Cardiac fibroblast (primary cell): ENCODE measurements around the gene CHD2.

Experiments
- DNase-seq, 2 donors: peaks; one replicate each; pipeline versions ENCODE4 v3.0.0 to v3.0.0-alpha.2; 2010; ENCODE audit warnings: low read depth in 2 of 2
- H3K4me3 ChIP-seq, 2 donors: replicated peaks in 1 of 2; 1 replicate in 1 of 2; 2 replicates in 1 of 2; pipeline ENCODE4 v1.5.1; 2011; ENCODE audit warnings: low read depth in 2 of 2, low read length in 2 of 2, mild to moderate bottlenecking in 2 of 2, moderate library complexity in 1 of 2
- CTCF ChIP-seq: IDR thresholded peaks from one replicate; pipeline ENCODE4 v1.5.1; 2011; ENCODE audit warnings: low read depth, mild to moderate bottlenecking, low read length, inconsistent platforms

CHD2 gene

GRCh38 chr15:92892201-92892555, 7.9 kb upstream of the CHD2 start:
- TF ChIP-seq CTCF = no peak
- no peak overlapping the region for H3K4me3 ChIP-seq
- no peak for DNase-seq

GRCh38 chr15:92893200-92893599, 6.9 kb upstream of the CHD2 start:
- no peak for TF ChIP-seq CTCF
- H3K4me3 ChIP-seq = no peak overlapping the region
- DNase-seq = no peak

- no peak overlapping the region for H3K4me3 ChIP-seq
- DNase-seq = no peak
- TF ChIP-seq CTCF = no peak
Measured at GRCh38 chr15:92896561-92896960, 3.6 kb upstream of the CHD2 start.

- no peak for TF ChIP-seq CTCF
- no peak for DNase-seq
- no peak overlapping the region for H3K4me3 ChIP-seq
Measured at GRCh38 chr15:92897620-92898019, 2.5 kb upstream of the CHD2 start.

GRCh38 chr15:92898988-92899582, 1.0 kb upstream of the CHD2 start:
- DNase-seq = no peak
- H3K4me3 ChIP-seq = no peak overlapping the region
- no peak for TF ChIP-seq CTCF

- TF ChIP-seq CTCF = peak; percentile 25
- peak overlapping the region in 1 of 2 donors; percentile 70 for H3K4me3 ChIP-seq
- DNase-seq = peak in 1 of 2 donors; percentile 41
Measured at GRCh38 chr15:92899601-92899947, 550 bp upstream of the CHD2 start.

- no peak for TF ChIP-seq CTCF
Measured at GRCh38 chr15:92900731-92901071, 577 bp downstream of the CHD2 start.

More at GRCh38 chr15:92900731-92901071, 577 bp downstream of the CHD2 start:
- DNase-seq = peak in 1 of 2 donors; percentile 40
- peak overlapping the region; percentile 54 to 70 for H3K4me3 ChIP-seq
